NOMO-1 treated with dmso at 0.1 percent for 144 hours (cell line): ENCODE results near the gene SEC23B.
A peak's percentile ranks its signal among the peaks of the same experiment; 100 is the strongest.

ENCODE experiments used
- DNase-seq: peaks from one replicate; lab custom pipeline; 2025; ENCODE audit not compliant: unreplicated experiment; lab: John Stamatoyannopoulos, UW

SEC23B gene

DNA sequence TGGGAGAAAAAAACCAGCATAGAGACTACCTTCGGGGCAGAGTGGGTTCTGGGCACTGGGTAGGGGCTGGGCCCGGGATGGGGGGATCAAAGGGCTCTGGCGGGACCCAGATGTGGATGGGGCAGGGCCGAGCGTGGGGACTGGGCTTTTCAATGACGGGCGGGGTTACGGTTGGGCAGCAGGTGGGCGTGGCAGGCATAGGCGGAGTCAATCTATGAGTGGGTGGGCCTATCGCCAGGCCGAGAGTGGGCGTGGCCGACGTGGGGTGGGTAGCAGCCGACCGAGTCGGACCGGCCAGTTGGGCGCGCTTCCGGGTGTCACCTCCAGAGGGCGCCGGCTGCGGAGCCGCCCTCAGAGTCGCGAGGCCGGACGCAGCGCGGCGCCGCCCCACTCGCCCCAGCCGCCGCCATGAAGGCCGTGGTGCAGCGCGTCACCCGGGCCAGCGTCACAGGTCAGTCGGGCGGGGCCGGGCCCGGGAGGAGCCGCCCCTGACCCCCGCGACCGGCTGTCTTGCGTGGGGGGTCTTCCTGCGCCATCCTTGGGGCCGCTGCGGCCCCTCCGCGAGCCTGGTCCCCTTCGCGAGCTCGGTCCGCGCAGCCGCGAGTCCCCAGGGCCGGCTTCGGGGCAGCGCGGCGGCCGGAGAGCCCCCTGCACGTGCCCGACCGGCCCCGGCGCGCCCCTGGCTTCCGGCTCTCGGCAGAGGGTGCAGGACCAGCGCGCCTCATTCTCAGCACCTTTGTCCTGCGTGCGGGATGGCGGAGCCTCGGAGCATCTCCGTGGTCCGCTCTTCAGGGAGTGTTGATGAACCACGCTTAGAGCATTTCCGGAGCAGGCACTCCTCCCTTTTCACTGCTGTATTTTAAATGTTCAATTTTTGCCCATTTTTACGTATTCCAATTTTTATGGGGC is 80.2 kb downstream of the SEC23B start, which contains the start of gene DTD1:
TSS of gene DTD1 (plus strand) at position 390 of the 909 bp plus-strand sequence. CDS start at position 409, 19 bp downstream.
- DNase-seq: peak; percentile 74

- no peak for DNase-seq
These were observed 80.8 kb downstream of the SEC23B start for GRCh38 chr20:18588574-18588933.

- no peak for DNase-seq
These were observed 82.4 kb downstream of the SEC23B start for GRCh38 chr20:18589941-18590674.

- no peak for DNase-seq
These were observed 88.5 kb downstream of the SEC23B start for GRCh38 chr20:18596270-18596669.

DNA sequence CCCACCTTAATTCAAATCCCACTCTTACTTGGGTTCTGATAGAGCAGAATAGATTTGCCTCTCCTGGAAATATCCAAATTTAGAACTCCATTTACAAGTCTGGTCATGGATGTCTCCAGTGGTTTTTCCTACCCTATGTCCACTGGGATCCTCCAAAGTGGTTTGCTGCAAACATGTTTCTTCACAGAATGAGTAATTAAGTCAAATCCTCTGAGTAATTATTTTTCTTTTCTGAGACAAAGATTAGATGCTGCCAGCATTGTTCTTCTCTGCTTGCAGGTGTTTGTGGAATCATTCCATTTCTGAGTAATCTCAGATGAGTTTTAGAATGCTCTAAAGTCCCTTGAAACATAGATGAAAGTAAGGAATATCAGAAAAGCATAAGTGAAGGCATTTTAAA is 102.0 kb downstream of the SEC23B start:
- no peak for DNase-seq
